BE2C (cell line): ENCODE measurements around the gene KCNE1.
"Not testable (repeated sequence)": the region's sequence is repeated elsewhere in the genome, so short reads cannot be mapped to it uniquely, and the experiment has no call there.

Source experiments
- DNase-seq: peaks from one replicate; pipeline ENCODE4 v3.0.0-alpha.2; 2020
- H3K27me3 ChIP-seq: fragments of 250-450 bp; sonication (Bioruptor Pico); 2 replicates; pipeline ENCODE4 v1.5.1; 2020; ENCODE audit warnings: mild to moderate bottlenecking
- H3K36me3 ChIP-seq: fragments of 250-450 bp; sonication (Bioruptor Pico); 2 replicates; pipeline ENCODE4 v1.5.1; 2020; ENCODE audit warnings: mild to moderate bottlenecking
- H3K4me1 ChIP-seq: fragments of 250-450 bp; sonication (Bioruptor Pico); 2 replicates; pipeline ENCODE4 v1.5.1; 2020
- H3K4me3 ChIP-seq: 2 replicates; pipeline ENCODE4 v1.5.1; 2011; ENCODE audit warnings: low read depth, low read length
- H3K9me3 ChIP-seq: fragments of 250-450 bp; sonication (Bioruptor Pico); 2 replicates; pipeline ENCODE4 v1.5.1; 2020

KCNE1 gene

DNA sequence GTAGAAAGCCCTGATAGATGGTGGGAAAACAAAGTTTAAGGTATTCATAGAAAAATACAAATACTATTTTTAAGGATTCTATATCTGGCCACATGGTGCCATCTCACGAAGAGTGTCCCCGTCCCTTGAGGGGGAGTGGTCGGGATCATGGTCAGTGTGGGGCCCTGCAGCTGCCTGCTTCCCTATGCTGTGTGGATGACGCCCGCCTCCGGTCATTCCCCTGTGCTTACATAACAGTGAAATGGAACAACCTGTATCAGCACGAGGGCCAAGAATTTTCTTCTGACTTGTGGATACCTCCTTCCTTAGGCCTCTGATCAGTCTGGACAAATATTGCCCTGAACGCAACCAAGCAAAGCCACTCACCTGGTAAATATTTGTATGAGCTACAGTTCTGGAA, 84.7 kb downstream of the KCNE1 start:
- H3K9me3 ChIP-seq, H3K4me1 ChIP-seq, DNase-seq, H3K4me3 ChIP-seq, H3K27me3 ChIP-seq, H3K36me3 ChIP-seq: not testable (repeated sequence)

DNA sequence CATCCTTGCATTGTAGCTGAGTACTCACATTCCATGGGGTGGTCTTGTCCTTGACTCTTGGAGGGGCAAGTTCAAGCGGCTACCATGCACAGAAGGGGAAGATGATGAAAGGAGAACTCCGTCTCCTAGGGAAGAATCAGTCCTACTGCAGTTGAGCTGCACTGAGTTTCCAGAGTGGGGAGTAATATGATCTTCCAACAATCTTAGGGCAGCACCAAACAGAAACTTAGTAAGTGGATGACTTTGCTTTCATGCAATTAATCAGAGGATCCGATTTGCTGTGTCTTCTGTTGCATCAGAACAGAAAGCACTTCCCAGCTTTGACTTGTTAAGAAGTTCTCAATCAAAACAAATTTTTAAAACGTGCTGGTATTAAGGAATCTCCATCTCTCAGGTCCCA, 88.2 kb downstream of the KCNE1 start, which contains the start of gene SMIM34:
SMIM34 (minus strand) TSS at position 147 of the 400 bp plus-strand sequence; CDS start at position 35, 112 bp downstream.
- not testable (repeated sequence) for H3K4me1 ChIP-seq, H3K27me3 ChIP-seq, H3K9me3 ChIP-seq, H3K4me3 ChIP-seq, DNase-seq, H3K36me3 ChIP-seq

DNA sequence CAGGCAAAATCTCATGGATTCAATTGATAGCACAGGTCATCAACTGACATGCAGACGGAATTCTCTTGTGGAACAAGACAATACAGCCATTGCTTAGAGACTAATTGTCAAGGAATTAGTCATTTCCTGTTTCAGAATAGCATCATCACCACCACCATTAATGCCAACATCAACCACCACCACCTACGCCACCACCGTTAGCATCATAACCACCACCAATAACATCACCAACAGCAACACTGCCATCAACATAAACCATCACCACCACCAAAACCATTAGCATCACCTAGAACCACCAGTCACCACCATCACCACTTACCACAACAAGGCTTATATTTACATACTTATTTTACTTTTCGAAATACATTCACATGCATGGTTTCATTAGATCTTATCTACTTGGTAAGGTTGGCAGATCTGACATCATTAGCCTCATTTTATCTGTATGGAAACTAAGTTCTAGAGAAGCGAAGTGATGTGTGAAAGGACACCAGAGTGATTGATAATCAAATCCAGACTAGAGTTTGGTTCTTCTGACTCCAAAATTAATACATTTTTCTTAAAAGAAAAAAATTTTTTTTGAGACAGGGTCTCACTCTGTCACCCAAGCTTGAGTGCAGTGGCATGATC, 94.4 kb downstream of the KCNE1 start:
- not testable (repeated sequence) for H3K27me3 ChIP-seq, DNase-seq, H3K4me1 ChIP-seq

DNA sequence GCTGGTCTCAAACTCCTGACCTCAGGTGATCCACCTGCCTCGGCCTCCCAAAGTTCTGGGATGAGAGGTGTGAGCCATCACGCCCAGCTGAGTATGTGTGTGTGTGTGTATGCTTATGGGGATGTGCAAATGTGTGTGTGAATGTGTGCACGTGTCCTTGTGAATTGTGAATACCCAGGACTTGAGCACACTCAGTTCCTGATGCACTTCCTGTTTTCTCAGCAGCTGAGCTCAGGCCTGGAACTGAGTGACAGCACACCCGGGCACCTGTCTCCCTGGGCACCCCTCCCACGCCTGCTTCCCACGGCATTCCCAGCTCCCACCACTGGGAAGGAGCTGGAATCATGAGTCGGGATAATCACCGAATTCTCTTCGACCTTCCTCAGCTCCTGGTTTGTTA, 104.7 kb downstream of the KCNE1 start:
- not testable (repeated sequence) for H3K36me3 ChIP-seq, H3K9me3 ChIP-seq, H3K4me1 ChIP-seq, H3K4me3 ChIP-seq, DNase-seq, H3K27me3 ChIP-seq

More for the DNA sequence above, 94.4 kb downstream of the KCNE1 start:
- not testable (repeated sequence) for H3K36me3 ChIP-seq, H3K9me3 ChIP-seq, H3K4me3 ChIP-seq

DNA sequence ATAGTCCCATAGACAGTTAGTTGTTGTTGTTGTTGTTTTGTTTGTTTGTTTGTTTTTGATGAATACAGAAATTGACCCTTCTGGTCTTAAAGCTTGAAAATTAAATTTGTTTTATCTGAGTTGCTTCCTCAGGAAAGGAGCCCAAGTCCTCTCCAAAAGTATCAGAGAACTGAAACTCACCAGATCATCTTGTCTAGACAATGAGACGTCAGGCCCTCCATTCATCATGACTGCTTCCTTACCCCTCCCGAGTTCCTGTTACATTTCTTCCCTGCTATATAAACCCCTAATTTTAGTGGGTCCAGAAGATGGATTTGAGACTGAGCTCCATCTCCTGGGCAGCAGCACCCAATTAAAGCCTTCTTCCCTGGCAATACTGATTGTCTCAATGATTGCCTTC, 105.3 kb downstream of the KCNE1 start:
- not testable (repeated sequence) for H3K9me3 ChIP-seq, H3K4me3 ChIP-seq, H3K27me3 ChIP-seq, H3K36me3 ChIP-seq, DNase-seq, H3K4me1 ChIP-seq

DNA sequence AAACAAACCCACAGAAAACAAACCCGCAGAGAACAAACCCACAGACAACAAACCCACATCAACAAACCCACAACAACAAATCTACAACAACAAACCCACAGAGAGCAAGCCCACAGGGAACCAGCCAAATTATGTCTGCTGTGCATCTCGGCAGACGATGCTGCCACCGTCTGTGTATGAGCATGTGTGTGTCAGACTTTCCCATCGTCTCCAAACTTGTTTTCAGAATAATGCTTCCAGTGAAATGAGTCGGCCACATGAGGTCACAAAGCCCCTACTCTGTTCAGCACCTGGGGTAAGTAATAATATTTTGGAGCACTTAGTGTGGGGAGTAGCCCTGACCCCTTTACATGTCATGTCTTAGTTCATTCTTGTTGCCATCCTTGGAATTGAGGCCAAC, 105.9 kb downstream of the KCNE1 start:
- not testable (repeated sequence) for H3K4me3 ChIP-seq, H3K27me3 ChIP-seq, H3K4me1 ChIP-seq, DNase-seq, H3K36me3 ChIP-seq, H3K9me3 ChIP-seq

DNA sequence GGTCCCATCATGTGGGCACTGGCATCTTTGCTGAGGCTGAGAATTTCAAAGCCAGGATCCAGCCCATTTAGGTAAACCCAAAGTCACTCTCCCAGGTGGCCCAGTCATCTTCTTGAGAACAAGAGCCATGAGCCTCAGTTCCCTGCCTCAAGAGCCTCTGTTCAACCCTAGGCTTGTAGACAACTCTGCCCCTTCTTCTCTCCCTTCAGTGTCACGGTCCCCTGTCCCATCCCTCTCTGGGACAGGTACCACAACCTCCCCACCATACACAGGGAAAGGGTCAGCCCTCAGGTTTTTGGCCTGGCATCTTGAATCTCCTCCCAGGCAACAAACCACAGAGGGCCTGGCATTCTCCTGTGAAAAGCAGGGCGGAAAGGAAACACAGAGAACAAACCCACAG, 106.3 kb downstream of the KCNE1 start:
- not testable (repeated sequence) for DNase-seq, H3K9me3 ChIP-seq, H3K4me1 ChIP-seq, H3K27me3 ChIP-seq, H3K4me3 ChIP-seq, H3K36me3 ChIP-seq

DNA sequence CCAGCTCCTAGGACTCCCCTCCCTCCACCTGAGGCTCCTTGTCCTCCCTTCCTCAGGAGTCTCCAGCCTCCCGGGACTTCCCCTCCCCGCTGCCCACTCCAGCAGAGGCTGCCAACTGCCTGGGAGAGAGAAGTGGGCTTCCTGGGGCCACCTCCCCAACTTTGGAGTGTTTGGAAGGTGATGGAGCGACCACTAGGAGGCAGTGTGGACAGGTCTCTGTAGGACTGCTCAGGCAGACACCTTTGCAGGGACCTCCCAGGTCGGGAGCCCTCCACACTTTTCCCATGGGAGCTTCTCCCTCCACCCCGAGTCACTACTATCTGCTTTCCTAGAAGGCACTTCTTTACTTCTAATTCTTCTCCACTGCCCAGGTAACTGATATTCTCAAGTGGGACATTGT, 107.3 kb downstream of the KCNE1 start:
- not testable (repeated sequence) for H3K36me3 ChIP-seq, H3K4me1 ChIP-seq, H3K27me3 ChIP-seq, H3K4me3 ChIP-seq, DNase-seq, H3K9me3 ChIP-seq

DNA sequence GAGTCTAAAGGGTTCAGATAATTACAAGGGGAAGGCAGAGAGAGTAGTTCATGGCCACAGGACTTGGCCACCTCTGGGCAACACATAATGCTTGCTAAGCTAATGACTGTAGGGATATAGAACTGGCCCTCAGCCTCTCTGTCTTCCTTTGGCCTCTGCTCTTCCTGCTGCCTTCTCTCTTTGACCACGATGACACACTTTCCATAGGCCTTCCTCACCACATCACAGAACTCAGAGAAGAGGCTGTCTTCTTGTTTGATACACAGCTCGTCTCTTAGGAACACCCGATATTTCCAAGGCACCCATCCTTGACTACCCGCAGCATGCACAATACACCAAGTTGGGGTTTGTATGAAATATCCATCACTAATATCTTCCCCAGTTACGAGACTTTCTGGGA, 111.5 kb downstream of the KCNE1 start:
- DNase-seq, H3K4me3 ChIP-seq, H3K4me1 ChIP-seq, H3K27me3 ChIP-seq, H3K9me3 ChIP-seq, H3K36me3 ChIP-seq: not testable (repeated sequence)
